ENCODE data around the gene HDAC4.

HDAC4 gene

DNA sequence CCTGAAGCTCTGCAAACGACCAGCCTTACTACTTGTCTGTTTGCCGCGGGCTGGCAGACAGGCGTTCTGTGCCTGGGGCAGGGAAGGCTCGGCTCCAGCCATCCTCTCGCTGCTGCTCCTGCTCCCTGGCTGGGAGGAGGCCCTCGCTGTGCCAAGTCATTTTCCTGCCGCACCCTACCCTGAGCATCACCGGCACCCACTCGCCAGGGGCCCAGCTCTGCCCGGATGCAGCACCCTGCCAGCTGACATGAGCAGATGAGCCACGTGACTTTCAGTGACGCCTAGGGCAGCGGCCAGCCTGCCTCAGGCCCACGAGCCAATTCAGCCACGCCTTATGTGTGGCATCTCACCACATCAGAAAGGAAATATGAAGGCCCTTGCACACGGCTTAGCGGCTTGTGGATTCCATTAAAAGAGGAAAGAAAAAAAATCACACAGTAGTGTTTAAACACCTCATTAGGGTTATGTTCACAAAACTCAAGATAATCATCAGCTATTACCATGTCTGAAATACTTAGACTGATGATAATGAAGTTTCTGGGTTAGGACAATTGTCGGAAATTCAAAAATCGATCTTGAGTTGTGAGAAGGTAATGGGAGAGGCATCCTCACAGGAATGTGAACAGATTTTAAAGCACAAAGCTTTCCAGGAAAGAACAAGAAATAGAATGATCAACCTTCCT, 302.4 kb downstream of the HDAC4 start:
- H3K36me3 ChIP-seq (ENCODE audit: control insufficient read depth, insufficient read depth, low read length, severe bottlenecking): peaks cover 18% of the 10 kb centered on the region
- no peak overlapping the region for H3K4me3 ChIP-seq (ENCODE audit: low read length)
- no peaks in the 10 kb centered on the region for H3K4me1 ChIP-seq (ENCODE audit: control insufficient read depth, insufficient read depth, low read length)
- peak; percentile 12 for DNase-seq (ENCODE audit: low read depth)
- H3K9me3 ChIP-seq (ENCODE audit: control insufficient read depth, low read length): no peaks in the 10 kb centered on the region
- H3K27me3 ChIP-seq (replicated peaks; ENCODE audit: control insufficient read depth, insufficient read depth, low read length): no peaks in the 10 kb centered on the region
- no peak overlapping the region for H3K9ac ChIP-seq (ENCODE audit: low read length)

DNA sequence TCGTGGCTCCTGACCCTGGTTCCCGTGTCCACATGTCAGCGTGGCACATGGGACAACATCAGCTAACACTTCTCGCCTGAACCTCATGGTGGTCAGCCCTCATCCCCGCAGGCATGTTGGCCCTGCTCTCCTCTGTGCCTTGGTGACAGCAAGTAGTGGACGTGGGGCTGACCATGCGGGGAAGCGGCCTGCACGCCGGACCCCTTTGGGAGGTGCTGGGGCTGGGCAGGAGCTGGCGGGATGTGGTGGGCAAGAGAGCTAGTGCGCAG, 303.5 kb downstream of the HDAC4 start:
- Histone ChIP-seq H3K9me3 (ENCODE audit: control insufficient read depth, low read length) (no peaks in the 10 kb centered on the region), H3K9ac (ENCODE audit: low read length) (no peak overlapping the region), H3K4me1 (ENCODE audit: control insufficient read depth, insufficient read depth, low read length) (peaks cover 5% of the 10 kb centered on the region), H3K27me3 (replicated peaks; ENCODE audit: control insufficient read depth, insufficient read depth, low read length) (no peaks in the 10 kb centered on the region), H3K4me3 (ENCODE audit: low read length) (no peak overlapping the region), H3K36me3 (ENCODE audit: control insufficient read depth, insufficient read depth, low read length, severe bottlenecking) (peaks cover 12% of the 10 kb centered on the region)
- DNase-seq (ENCODE audit: low read depth): no peak

DNA sequence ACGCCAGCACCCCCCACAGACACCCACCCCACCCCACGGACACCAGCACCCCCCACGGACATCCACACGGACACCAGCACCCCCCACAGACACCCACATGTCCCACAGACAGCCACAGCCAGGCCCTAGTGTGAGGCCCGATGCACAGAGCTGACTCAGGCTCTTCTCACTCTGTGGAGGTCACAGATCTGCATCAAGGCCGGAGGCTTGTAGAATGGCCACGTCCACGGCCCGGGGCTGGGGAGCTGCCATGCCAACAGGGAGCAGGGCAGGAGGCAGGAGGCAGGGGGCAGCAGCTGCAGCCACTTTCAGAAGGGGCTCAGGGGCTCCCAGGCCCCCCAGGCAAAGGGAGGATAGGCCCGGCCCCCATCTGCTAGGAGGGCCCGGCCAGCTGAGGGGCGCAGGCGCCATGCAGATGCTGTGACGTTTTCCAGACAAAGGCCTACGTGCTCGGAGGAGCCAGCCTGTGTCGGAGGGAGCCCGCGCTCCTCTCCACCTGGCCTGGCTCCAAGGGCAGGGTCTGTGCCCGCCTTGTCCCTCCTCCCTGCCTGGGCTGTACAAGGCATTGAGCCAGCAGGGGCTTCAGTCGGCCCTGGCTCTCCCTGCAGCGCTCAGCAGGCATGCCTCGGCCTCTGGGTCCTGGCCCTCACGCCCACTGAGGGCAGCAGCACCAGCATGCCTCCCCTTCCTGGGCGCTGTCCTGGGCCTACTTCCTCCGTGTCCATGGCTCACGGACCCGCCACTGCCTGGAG, 304.0 kb downstream of the HDAC4 start:
- Histone ChIP-seq H3K36me3 (ENCODE audit: control insufficient read depth, insufficient read depth, low read length, severe bottlenecking) (peaks cover 8% of the 10 kb centered on the region), H3K4me1 (ENCODE audit: control insufficient read depth, insufficient read depth, low read length) (peaks cover 5% of the 10 kb centered on the region), H3K9me3 (ENCODE audit: control insufficient read depth, low read length) (no peaks in the 10 kb centered on the region), H3K27me3 (replicated peaks; ENCODE audit: control insufficient read depth, insufficient read depth, low read length) (no peaks in the 10 kb centered on the region), H3K9ac (ENCODE audit: low read length) (no peak overlapping the region), H3K4me3 (ENCODE audit: low read length) (no peak overlapping the region)
- no peak for DNase-seq (ENCODE audit: low read depth)

DNA sequence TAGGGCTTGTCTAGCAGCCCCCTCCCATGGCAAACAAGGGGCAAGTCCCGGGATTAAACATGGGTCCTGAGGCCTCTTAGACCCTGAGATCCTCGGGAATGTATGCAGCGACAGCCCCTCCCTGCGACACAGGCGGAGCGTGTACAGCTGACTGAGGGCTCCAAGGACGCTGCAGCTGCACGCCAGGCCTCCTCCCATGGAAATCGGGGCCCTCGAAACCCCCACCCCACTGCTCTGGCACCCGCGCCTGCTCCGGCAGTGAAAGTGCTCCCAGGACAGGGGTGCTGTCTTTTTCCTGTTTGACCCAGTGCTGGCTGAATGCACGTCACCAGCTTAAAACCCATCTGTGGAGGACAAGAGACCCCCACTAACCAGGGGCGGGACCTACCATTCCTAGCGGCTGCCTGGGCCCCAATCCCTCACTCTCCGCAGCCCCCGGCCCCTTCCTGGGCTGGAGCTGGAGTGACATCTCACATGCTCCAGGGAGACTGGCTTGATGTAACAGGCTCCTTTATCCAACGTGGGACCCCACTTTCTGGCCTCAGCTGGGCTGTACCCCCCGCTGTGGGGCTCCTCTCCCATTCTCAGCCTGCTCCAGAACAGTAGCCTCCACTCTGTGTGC, 305.2 kb downstream of the HDAC4 start:
- Histone ChIP-seq H3K36me3 (ENCODE audit: control insufficient read depth, insufficient read depth, low read length, severe bottlenecking) (peaks cover under 1% of the 10 kb centered on the region), H3K4me3 (ENCODE audit: low read length) (no peak overlapping the region), H3K4me1 (ENCODE audit: control insufficient read depth, insufficient read depth, low read length) (peaks cover 5% of the 10 kb centered on the region), H3K9me3 (ENCODE audit: control insufficient read depth, low read length) (no peaks in the 10 kb centered on the region), H3K27me3 (replicated peaks; ENCODE audit: control insufficient read depth, insufficient read depth, low read length) (no peaks in the 10 kb centered on the region), H3K9ac (ENCODE audit: low read length) (no peak overlapping the region)
- no peak for DNase-seq (ENCODE audit: low read depth)

DNA sequence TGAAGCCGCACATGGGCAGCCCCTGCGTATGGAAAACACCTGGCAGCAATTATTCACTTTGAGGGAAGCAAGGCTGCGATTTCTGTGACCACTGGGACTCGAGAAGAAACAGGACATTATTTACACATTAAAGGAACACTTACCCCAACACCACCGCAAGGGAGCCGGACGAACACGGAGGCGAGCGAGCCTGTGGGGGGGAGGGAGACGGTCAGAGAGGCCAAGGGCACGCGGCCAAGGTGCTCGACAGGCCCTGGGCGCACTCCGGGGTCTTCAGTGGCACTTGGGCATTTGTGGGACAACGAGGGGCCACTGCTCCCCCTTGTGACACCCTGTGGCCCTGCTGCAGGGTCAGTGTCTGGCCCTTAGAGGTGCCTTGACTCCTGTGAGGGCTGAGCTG, 306.0 kb downstream of the HDAC4 start:
- Histone ChIP-seq H3K36me3 (ENCODE audit: control insufficient read depth, insufficient read depth, low read length, severe bottlenecking) (no peaks in the 10 kb centered on the region), H3K4me1 (ENCODE audit: control insufficient read depth, insufficient read depth, low read length) (peaks cover 5% of the 10 kb centered on the region), H3K4me3 (ENCODE audit: low read length) (no peak overlapping the region), H3K27me3 (replicated peaks; ENCODE audit: control insufficient read depth, insufficient read depth, low read length) (no peaks in the 10 kb centered on the region), H3K9ac (ENCODE audit: low read length) (no peak overlapping the region), H3K9me3 (ENCODE audit: control insufficient read depth, low read length) (no peaks in the 10 kb centered on the region)
- no peak for DNase-seq (ENCODE audit: low read depth)

DNA sequence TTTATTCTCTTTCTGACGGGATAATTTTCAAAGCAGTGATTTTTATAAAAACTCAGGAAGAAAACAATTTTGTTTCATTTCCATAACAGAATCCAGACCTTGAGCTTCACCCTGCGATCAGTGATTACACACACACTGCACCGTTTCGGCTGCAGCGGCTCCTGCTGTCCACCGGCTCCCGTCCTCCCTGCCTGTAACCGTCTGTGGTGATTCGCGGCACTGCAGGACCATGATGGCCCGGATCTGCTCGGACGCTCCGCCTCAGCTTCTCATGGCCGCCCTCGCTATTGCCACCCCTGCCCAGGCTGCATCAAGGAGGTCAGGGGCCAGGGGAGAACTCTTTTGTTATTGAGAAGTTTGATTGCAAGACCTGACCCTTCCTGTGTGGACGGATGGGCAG, 306.9 kb downstream of the HDAC4 start:
- H3K36me3 ChIP-seq (ENCODE audit: control insufficient read depth, insufficient read depth, low read length, severe bottlenecking): peaks cover 1% of the 10 kb centered on the region
- H3K4me3 ChIP-seq (ENCODE audit: low read length): no peak overlapping the region
- no peaks in the 10 kb centered on the region for H3K9me3 ChIP-seq (ENCODE audit: control insufficient read depth, low read length)
- H3K9ac ChIP-seq (ENCODE audit: low read length): no peak overlapping the region
- peaks cover 5% of the 10 kb centered on the region for H3K4me1 ChIP-seq (ENCODE audit: control insufficient read depth, insufficient read depth, low read length)
- H3K27me3 ChIP-seq (replicated peaks; ENCODE audit: control insufficient read depth, insufficient read depth, low read length): no peaks in the 10 kb centered on the region
- DNase-seq (ENCODE audit: low read depth): no peak

DNA sequence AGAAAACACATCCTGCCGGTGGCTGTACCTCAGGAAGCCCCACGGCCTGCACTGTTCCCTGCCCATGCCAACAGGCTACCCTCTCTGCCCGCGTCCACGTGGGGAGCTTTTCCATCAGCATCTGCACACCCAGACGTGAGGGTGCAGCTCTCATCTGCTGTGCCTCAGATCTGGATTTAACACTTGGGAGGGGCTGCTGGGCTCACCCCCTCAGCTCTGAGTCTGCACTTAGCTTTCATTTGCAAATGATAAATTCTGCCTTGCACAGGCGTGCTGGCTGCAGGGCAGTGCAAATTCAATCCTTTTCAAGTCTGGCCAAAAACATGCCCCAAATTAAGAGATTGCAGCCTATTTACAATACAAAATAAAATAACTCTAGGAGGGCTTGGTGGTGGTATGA, 307.3 kb downstream of the HDAC4 start:
- DNase-seq (ENCODE audit: low read depth): no peak
- Histone ChIP-seq H3K9me3 (ENCODE audit: control insufficient read depth, low read length) (no peaks in the 10 kb centered on the region), H3K27me3 (replicated peaks; ENCODE audit: control insufficient read depth, insufficient read depth, low read length) (no peaks in the 10 kb centered on the region), H3K4me3 (ENCODE audit: low read length) (no peak overlapping the region), H3K9ac (ENCODE audit: low read length) (no peak overlapping the region), H3K4me1 (ENCODE audit: control insufficient read depth, insufficient read depth, low read length) (peaks cover 5% of the 10 kb centered on the region), H3K36me3 (ENCODE audit: control insufficient read depth, insufficient read depth, low read length, severe bottlenecking) (peaks cover 5% of the 10 kb centered on the region)

DNA sequence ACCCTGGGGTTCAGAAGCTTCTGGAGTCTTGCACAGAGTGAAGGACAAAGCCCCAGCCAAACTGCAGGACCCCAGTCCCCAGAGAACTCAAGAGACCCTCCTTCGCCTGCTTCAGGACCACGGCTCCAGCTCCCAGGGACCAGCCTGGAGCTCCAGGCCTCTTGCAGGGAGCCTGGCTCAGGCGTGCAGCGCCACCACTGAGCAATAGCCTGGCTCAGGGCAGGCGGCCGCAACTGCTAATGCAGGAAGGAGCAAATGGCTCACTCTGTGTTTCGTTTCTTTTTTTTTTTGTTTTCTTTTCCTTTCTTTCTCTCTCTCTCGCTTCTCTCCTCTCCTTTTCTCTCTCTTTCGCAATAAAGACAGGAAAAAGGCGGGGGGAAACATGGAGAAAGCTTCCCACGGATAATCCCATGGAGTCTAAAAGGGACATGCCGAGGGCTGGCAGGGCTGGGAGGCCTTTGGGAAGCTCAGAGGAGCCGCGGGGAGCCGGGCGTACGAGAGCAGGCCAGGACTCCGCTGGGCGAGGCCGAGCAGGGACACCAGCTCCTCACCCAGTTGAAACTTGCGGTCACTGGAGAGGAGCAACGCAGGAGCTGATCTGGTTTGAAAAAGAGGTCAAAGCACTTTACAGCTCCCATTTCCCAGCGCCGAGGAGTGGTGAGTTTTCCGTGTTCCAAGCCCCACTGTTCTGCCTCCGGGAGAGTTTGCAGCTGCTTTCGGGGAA, 308.1 kb downstream of the HDAC4 start:
- DNase-seq (ENCODE audit: low read depth): no peak
- peaks cover 13% of the 10 kb centered on the region for H3K36me3 ChIP-seq (ENCODE audit: control insufficient read depth, insufficient read depth, low read length, severe bottlenecking)
- peak overlapping the region; percentile 54 for H3K9ac ChIP-seq (ENCODE audit: low read length)
- no peak overlapping the region for H3K4me3 ChIP-seq (ENCODE audit: low read length)
- H3K4me1 ChIP-seq (ENCODE audit: control insufficient read depth, insufficient read depth, low read length): peaks cover 5% of the 10 kb centered on the region
- H3K27me3 ChIP-seq (replicated peaks; ENCODE audit: control insufficient read depth, insufficient read depth, low read length): no peaks in the 10 kb centered on the region
- no peaks in the 10 kb centered on the region for H3K9me3 ChIP-seq (ENCODE audit: control insufficient read depth, low read length)

DNA sequence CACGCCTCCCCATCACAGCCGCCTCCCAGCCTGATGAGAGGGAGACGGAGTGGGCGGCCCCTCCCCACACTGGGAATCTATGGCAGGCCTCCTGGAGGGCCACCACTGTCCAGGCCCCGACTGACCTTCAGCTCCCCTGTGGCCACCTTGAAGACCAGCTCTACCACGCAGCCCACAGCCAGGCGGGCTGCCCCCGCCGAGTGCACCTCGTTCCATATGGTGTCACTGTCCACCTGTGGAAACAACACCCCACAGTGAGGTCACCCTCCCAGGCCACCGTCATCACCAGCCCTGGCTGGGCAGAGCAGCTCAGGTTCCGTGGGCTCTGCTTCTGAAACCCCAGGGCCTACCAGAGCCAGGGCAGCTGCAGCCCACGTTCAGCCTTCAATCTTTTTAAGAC, 310.9 kb downstream of the HDAC4 start:
- peaks cover 13% of the 10 kb centered on the region for H3K36me3 ChIP-seq (ENCODE audit: control insufficient read depth, insufficient read depth, low read length, severe bottlenecking)
- no peaks in the 10 kb centered on the region for H3K9me3 ChIP-seq (ENCODE audit: control insufficient read depth, low read length)
- H3K27me3 ChIP-seq (replicated peaks; ENCODE audit: control insufficient read depth, insufficient read depth, low read length): no peaks in the 10 kb centered on the region
- DNase-seq (ENCODE audit: low read depth): no peak
- no peak overlapping the region for H3K9ac ChIP-seq (ENCODE audit: low read length)
- no peak overlapping the region for H3K4me3 ChIP-seq (ENCODE audit: low read length)
- peaks cover 5% of the 10 kb centered on the region for H3K4me1 ChIP-seq (ENCODE audit: control insufficient read depth, insufficient read depth, low read length)

DNA sequence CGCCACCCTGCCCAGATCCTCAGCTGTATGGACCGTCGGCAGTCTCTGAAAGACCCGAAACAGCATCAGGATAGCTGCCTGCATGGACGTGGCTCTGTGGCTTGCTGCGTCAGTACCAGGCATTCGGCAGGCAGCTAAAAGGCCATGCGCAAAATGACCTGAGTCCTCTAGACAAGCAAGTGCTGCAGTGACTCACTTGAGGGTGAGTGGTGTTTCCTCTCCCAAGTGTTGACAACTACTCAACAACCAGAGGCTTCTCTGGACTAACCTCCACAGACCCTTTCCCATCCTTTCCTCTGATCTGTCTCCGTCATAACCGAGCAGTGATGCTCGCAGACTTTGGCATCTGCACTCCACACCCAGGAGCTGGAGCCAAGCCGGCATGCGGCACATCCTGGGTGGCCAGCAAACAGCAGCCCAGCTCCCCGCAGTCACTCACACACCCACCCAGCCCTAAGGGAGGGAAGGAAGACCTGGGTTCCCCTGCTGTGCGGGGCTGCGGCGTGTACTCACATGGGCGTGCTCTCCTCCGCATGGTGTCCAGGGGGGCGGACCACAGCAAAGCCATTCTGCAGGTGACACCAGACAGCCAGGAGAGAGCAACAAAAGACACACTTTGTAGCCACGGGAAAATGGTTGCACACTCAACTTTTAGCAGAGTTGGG, 313.6 kb downstream of the HDAC4 start:
- H3K4me3 ChIP-seq (ENCODE audit: low read length): no peak overlapping the region
- no peaks in the 10 kb centered on the region for H3K4me1 ChIP-seq (ENCODE audit: control insufficient read depth, insufficient read depth, low read length)
- peaks cover 21% of the 10 kb centered on the region for H3K36me3 ChIP-seq (ENCODE audit: control insufficient read depth, insufficient read depth, low read length, severe bottlenecking)
- H3K27me3 ChIP-seq (replicated peaks; ENCODE audit: control insufficient read depth, insufficient read depth, low read length): no peaks in the 10 kb centered on the region
- no peak for DNase-seq (ENCODE audit: low read depth)
- no peaks in the 10 kb centered on the region for H3K9me3 ChIP-seq (ENCODE audit: control insufficient read depth, low read length)
- no peak overlapping the region for H3K9ac ChIP-seq (ENCODE audit: low read length)

All from adipocyte (in vitro differentiated cells).